ENCODE data around the gene ASTN1.

ASTN1 gene

DNA sequence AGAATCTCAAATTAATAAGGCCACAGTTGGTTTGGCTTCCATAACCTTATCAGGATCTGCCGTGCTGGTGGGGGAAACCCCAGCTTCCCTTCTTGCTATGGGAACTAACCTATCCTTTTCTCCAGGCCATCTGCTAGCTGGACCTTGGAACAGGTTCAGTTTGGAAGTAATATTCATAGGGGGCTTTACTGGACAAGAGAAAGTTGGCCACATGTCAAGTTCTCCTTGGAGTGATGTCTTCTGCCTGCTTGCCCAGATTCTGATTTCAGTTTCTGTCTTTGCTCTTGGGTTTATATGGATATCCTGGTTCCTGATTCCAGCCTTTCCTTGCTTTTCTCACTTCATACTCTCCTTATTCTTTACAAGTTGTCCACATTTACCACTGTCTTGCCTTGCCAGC lies 279.6 kb downstream of the ASTN1 start:
- no peak overlapping the region for H3K4me3 ChIP-seq (ENCODE audit: low read depth, low read length)

DNA sequence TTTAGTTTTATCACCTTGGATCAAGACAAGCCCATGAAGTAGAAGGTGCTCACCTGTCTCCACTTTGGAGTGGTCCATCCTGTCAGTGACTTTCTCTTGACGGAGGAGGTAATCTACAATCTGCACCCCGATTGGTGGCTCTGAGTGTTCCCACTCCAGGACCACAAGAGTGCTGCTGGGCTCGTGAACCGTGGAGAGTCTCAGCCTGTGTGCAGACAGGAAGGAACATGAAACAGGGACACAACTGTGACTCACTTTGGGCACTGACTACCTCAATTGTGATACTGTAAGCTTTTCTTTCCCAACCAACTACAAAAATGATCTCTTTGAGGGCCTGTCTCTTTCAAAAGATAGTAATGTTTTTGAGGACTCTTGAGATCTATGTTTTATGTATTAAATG lies 280.2 kb downstream of the ASTN1 start:
- H3K4me3 ChIP-seq (ENCODE audit: low read depth, low read length), result no peak overlapping the region

DNA sequence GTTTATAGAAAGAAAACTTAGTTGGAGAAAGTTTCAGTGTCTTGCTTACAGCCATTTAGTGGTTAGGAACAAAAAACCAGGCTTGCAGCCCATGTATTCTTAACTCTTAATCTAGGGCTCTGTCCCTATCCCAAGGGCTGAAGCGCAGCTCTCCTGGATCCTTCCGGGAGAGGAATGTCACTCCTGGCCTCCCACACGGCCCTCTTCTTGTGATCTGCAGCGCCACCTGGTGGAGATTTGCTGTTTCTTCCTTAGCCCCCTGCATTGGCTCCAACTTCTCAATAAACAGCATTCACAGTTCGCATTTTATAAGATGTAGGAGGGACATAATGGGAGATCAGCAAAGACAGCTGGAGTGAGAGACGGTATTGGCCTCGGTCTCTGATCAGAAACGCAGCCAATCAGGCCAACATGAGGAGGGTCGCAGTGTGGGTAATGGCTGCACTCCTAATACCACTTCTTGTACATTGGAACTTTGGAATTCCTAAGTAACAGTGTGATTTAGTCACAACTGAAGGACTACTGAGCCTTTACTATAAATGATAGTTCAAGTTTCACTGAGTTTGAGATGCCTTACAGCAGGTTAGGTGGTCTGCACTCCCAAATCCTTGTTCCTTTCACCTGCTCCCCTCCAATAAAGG lies 283.4 kb downstream of the ASTN1 start:
- H3K4me3 ChIP-seq (ENCODE audit: low read depth, low read length), result no peak overlapping the region

DNA sequence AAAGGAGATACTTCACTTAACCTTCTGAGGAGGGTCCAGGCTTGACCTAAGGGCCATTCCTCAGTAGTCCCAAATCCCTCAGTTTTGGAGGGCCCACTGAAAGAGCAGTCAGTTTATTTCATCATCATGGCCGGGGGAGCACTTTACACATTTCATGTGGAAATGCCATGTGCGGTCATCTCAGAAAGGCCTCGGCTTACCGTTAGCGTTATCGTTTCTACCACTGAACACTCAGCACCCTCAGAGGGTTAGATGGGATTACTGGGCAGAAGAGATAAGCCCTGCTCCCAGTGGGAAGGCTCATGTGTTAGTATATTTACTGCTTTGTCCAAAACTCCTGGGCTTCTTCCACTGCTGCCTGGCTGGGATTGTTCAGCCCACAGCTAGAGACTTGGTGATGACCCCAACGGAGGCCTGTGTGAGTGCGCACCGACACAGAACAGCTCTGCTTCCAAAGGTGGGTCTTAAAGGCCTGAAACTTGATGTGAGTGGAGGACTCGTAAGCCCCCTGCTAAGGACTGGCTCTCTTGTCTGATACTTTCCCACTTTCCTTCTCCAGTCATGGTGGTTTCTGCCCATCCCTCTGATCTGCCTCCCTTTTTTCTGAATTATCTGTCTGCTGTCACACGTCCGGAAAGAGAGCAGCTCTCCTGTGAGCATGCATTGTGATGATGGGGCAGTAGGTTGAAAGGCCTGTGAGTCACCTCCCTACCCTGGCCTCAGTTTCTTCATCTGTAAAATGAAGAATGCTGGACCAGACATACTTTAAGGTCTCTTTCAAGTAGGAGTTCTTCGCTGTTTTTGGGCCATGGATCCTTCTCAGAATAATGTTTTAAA lies 284.5 kb downstream of the ASTN1 start:
- no peak overlapping the region for H3K4me3 ChIP-seq (ENCODE audit: low read depth, low read length)

DNA sequence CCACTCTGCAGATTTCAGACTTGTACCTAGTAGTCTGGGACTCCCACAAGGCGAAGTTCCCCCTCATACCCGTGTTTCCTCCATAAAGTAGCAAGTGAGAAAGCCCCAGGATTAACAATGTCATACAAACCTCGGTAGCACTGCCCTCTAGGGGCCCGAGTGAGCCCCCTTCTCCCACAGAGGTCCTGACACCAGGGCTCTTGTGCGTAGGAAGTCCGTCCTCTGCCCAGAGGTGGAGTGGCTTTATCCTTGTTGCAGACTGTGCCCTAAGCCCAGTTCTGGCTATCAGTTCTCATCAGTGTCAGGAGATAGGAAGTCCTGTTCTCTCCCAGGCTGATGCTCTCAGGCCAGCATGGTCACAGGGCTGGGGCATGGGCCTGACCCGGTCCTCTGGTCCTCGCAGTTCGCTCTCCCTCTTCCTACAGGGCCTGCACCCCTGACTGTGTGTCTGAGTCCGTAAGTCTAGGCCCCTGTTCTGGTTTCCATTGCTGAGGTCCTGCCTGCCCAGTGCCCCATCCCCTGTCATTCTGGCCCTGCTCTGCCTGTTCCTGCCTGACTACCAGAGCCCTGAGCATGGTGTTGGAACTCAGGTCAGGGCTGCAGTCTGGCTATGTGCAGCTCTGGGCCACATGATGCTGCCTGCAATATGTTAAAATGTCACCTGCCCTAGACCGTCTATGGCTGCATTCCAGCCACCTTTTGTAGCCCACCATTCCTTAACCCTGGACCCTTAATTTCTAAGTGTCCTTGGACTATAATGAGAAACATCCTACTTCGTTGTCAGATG lies 285.6 kb downstream of the ASTN1 start:
- no peak overlapping the region for H3K4me3 ChIP-seq (ENCODE audit: low read depth, low read length)

DNA sequence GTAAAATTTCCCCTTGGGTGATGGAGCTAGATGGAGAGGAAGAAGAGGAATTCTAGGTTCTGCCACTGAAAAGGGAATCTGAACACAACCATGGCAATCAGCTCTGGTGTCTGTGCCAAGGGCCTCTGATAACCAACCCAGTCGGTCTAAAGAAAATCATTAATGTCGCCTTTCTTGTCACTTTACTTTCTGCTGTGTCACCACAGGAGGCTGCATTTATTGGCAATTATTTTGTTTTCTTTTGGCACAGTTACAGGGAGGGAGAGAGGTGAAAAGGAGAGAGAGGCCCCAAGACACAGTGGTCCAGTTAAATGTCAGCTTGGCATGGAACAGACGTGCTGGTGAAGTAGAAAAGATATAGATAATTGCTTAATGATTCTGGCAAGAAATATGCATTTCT lies 287.0 kb downstream of the ASTN1 start:
- no peak overlapping the region for H3K4me3 ChIP-seq (ENCODE audit: low read depth, low read length)

DNA sequence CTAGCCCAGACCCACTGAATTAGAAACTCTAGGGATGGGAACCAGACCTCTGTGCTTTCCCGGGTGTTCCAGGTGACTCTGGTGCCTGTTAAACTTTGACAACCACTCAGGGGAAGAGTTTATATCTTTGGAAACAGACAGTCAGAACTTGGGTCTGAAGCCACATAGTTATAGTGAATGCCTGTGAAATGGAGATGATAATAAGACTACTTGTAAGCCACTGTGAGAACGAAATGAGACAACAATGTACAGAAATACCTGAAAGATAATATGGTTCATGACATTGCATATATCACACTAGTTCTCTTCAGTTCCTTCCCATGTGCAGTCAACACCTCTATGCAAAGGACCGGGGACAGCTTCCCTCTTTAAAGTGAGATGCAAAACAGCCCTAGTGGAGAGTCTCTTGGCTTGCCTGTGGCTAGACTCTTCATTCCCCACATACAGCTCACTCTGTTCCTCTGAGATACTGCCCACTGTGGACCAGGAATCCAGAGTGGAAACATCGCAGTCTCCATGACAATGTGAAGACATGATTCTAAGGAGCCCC lies 287.5 kb downstream of the ASTN1 start:
- H3K4me3 ChIP-seq (ENCODE audit: low read depth, low read length), result no peak overlapping the region

DNA sequence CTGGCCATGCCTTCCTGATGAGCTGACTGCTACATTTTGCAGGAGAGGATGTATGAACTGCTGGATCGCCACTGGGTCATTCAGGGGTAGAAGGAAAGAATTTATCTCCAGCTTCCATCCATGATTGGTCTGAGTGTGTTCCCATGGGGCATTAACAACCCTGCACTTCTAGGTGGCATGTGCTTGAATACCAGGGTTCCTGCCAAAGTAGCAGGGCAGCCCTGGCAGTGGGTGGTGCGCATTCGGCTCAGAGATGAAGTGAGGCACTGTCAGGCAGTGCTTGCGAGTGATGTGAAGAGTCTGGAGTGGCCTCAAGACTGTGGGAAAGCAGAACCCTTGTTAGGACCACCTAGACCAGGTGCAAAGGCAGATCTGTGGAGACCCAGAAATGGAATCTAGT lies 294.9 kb downstream of the ASTN1 start:
- no peak overlapping the region for H3K4me3 ChIP-seq (ENCODE audit: low read depth, low read length)

DNA sequence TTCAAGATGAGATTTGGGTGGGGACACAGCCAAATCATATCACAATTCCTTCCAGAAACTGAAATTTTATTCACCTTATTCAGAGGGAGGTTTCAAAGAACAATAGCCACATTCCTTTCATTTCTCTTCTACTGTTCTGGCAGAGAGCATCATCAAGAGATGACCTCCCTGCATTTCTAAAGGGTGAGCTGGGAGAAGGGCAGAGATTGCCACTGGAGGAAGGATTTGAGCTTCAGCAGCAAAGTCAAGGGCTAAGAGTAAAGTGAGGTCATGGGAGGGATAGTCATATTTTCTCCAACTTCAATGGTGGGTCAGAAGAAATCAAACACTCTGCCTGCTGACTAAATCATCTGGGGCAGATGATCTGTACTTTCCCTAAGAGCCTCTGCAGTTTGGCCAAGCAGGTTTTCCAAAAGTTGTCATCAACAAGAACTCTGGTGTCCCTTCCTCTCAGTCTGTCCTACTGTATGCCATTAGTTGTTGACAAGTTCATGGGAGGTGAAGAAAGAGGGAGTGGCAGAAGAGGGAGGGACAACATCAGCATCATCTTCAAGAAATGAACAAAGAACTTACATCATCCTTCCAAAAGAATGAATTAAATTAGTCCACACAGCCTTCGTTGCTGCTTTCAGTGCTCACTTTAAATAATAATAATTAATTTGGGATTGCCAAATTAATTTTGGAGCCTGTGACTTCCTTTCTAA lies 298.3 kb downstream of the ASTN1 start:
- no peak overlapping the region for H3K4me3 ChIP-seq (ENCODE audit: low read depth, low read length)

DNA sequence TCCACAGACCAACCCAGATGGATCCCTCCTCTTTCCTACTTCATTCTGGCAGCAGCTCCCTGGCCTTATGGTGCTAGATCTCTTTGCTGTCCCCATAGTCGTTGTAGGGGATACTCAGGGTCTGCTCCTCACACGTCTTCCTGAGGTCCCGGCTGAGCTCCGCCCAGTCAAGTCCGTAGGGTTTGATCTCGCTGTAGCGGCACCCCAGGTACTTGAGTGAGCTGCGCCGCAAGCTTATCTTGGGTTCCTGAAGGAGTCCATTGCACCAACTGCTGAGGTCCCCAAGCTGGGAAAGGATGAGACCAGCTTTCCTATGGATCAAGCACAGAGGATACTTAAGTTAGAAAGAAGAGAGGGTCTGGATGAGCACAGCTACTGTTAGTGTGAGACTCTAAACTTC lies 300.3 kb downstream of the ASTN1 start:
- no peak overlapping the region for H3K4me3 ChIP-seq (ENCODE audit: low read depth, low read length)

DNA sequence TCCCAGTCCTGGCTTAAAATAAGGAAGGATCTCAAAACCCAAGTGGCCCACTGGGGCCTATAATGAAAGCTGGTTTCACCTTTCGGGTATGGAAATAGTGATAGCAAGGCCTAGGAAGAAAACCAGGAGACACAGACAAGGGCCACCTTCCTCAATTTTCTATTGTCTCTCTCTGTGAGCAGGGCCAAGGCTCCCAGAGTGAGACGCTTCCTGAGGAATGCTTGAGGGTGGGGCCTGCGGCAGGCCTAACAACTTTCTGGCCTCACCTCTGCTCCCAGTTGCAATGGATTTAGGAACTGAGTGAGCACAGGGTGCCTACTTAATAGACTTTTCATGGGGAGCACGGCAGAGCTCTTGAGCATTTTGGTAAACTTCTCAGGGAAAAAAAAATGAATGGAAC lies 300.9 kb downstream of the ASTN1 start:
- H3K4me3 ChIP-seq (ENCODE audit: low read depth, low read length), result no peak overlapping the region

DNA sequence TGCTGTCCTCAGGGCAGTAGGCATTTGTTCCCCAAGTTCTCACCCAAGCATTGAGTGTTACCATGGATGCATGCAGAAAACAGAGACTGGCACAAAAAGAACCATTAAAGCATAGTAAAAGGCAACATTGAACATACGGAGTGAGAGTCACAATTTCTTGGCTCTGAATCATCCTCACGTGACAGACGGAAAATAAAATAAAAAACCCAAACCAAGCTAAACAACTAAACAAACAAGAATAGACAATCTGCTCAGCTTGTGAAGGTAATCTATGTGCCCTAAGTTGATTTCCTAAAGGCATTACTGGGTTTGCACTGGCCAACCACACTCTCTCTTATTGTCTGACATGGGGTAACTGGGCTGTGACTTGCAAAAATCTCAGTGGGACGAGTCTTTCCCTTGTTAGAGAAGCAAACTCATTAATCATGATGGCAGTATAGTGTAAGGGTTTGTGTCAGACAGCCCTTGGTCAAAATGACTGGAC lies 306.0 kb downstream of the ASTN1 start:
- H3K4me3 ChIP-seq (ENCODE audit: low read depth, low read length), result no peak overlapping the region

DNA sequence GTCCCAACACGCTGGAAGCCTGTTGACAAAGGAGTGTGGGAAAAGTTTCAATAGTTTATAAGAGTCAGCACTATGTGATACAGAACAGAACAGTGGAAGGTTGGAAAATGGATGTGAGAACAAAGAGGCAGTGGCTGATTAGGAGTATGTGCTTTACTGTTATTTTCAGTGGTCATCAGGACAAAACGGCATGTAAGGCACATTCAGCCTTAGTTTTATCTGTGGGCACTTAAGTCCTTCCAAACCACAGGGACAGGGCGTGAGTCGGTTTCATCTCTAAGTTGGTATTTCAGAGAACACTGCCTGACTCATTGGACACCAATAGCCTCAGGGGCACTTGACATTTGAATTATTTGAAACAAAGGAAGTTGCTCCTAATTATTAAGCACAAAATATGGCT lies 306.9 kb downstream of the ASTN1 start:
- H3K4me3 ChIP-seq (ENCODE audit: low read depth, low read length), result no peak overlapping the region

DNA sequence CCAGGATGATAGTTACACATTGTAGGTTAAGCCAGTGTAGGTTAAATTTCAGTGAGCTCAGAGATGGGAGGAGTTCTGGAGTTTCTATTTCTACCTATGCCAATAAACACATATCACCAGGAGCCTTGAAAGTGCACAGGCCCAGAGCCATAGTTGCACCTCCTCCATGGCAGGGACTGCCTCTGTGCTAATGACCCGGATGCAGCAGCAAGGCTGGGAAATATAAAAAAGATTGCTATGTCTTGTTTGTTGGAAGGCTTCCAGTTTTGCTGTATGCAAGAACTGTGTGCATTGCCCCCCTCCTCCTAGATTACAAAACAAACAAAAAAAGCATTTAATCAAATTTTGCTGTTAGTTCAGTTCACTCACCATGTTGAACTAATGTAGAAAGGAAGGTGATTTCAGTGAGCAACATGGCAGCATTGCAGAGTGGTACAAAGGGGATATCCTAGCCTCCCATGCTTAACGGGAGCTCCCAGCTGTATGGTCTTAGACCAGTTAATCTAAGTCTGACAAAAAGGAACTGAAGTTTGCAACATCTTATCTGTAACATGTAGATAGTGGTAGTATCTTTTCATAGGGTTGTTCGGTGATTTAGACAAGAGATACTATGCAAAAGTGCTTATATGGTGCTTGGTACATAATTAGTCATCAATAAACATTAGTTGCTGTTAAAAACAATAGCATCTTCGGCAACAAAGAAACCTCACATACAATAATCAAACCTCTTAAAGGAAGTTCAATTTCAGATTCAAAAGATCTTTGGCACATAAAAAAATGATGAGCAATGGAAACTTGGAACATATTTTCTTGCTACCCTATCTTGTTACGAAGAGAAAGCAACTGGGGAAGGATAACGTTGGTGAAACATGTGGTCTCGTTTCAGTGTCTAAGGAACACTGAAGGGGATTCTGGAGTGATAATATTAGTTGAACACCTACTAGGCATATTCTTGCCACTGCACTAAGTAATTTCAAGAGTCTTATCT lies 309.5 kb downstream of the ASTN1 start:
- H3K4me3 ChIP-seq (ENCODE audit: low read depth, low read length), result no peak overlapping the region

DNA sequence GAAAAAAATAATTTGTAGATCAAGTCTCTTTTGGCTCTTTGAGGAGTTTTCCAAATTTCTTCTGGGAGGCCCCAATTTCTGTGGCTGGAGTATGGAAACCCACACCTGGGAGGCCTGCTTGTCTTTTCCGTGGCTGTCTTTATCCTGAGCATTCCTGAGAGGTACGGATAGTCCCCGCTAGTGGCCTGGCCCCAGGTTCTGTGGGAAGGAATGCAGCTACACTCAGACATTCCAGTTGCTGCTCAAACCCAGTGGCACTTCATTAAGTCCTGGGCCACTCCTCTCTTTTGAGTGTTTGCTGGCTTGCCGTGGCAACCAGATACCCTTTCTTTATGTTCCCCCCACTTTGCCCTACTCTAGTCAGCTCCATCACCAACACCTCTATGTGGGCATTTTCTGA lies 310.4 kb downstream of the ASTN1 start:
- no peak overlapping the region for H3K4me3 ChIP-seq (ENCODE audit: low read depth, low read length)

DNA sequence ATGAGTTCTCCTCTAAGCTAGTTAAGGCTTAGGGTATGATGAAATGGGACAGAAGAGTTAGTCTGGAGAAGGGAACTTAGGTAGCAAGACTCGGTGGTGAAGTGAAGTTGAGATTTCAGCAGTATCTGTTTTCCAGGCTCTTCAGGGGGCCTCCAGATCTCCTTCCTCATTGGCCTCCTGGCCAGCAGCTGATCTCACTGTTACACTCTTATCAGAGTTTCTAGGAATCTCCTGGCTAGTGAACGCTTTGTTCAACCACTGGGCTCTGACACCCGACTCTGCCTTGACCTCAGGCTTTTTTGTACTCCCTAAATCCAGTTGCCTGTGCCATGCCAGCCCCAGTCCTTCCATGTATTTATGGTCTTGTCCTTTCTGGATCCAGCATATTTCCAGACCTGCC lies 311.0 kb downstream of the ASTN1 start:
- H3K4me3 ChIP-seq (ENCODE audit: low read depth, low read length), result no peak overlapping the region

DNA sequence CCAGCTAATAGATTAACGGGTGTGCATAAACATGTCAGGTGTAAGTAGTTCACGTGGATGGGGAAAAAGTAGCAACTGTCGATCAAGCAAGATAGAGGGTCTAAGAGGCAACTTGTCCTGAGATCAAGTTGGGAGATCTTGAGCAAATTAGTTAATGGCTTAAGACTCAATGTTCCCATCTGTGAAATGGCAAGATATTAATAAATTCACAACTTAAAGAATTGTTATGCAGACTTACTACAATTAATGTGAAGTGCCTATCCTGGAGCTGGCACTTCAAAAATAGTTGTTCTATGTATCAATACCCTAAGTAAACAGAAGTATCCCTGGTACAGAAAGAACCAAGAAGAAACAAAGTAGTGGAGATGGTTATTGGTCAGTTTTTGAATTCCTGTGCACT lies 312.4 kb downstream of the ASTN1 start:
- no peak overlapping the region for H3K4me3 ChIP-seq (ENCODE audit: low read depth, low read length)

DNA sequence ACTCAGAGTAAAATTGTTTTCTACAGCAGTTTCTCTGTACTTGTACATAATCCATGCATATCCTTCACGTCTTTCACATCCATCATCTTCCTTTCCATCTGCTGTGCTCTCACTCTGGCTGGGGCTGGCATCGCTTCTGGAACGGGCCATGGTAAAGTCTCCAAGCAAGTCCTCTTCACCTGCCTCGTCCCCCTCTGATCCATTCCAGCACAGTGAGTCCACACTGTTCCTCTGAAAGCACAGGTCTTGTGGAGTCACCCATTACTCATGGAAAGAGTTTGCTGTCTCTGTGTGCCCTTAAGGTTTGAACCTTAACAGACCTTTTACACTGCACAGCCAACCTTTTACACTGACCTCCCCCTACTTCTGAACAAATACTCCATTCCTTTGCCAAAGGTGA lies 313.6 kb downstream of the ASTN1 start:
- no peak overlapping the region for H3K4me3 ChIP-seq (ENCODE audit: low read depth, low read length)

DNA sequence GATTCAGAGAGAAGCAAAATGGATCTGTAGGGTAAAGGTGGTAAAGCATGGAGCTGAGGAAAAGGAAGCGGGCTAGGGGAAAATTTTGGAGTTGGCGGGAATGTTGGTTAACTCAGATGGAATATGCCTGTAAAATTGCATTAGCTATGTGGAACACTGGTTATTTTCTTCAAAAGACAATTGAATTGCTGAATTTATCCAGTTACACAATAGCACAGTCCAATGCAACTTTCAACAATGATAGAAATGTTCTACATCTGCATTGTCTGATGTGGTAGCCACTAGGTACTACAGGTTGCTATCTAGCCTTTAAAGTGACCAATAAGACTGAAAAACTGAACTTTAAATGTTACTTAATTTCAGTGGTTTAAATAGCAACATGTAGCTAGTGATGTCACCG lies 315.2 kb downstream of the ASTN1 start:
- no peak overlapping the region for H3K4me3 ChIP-seq (ENCODE audit: low read depth, low read length)

DNA sequence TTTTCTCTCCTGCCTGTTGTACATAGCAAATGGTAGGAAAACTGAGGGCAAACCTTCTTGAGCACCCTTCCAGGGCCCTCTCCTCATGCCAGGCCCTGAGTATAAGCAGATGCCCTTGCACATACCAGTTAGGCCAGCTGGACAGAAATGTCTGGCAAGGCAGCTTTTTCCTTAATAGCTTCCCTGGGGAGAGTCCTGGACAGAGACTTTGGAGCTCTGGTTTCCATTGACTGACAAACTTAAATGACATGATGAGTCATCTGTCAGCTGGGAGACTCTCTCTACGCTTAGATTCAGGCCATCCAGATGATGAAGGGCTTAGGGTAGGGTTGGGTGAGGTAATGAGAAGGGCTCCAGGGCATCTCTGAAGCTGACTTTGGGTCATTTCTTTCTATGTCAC lies 317.5 kb downstream of the ASTN1 start:
- H3K4me3 ChIP-seq (ENCODE audit: low read depth, low read length), result no peak overlapping the region
